WTC11 (cell line): ENCODE measurements around the gene LRRC61. TPM values are rescaled to one million over a fixed set of nuclear protein-coding genes. Genes with fewer than 3 reads are reported as not detected.

Experiments
- ATAC-seq: fragments of 200-7000 bp; cut with Tn5 transposase; 2 replicates; pipeline ENCODE4 v1.10.0; 2021; ENCODE audit warnings: mild to moderate bottlenecking, moderate library complexity
- CTCF ChIA-PET: fragments of 300-600 bp; sonication (Branson Sonifier 250); formaldehyde crosslinking; loops from one replicate; lab custom pipeline; 2021; ENCODE audit warnings: antibody characterized with exemption; lab: Charles Lee
- POLR2A ChIA-PET: fragments of 350-600 bp; sonication (Branson Sonifier 250); formaldehyde crosslinking; loops from one replicate; lab custom pipeline; 2021; ENCODE audit warnings: antibody characterized with exemption; lab: Charles Lee
- DNase-seq: peaks from one replicate; pipeline ENCODE4 v3.0.0; 2021; ENCODE audit warnings: low spot score
- H3K27ac Mint-ChIP-seq: 2 replicates; pipeline ENCODE4 v1.8.0; 2021; ENCODE audit warnings: mixed read lengths
- H3K27me3 Mint-ChIP-seq: 2 replicates; pipeline ENCODE4 v1.8.0; 2021; ENCODE audit warnings: low read depth, mild to moderate bottlenecking, moderate library complexity, mixed read lengths
- H3K36me3 Mint-ChIP-seq: 2 replicates; pipeline ENCODE4 v1.8.0; 2021; ENCODE audit warnings: mixed read lengths
- H3K4me1 Mint-ChIP-seq: 2 replicates; pipeline ENCODE4 v1.8.0; 2022; ENCODE audit warnings: mixed read lengths
- H3K4me3 Mint-ChIP-seq: 2 replicates; pipeline ENCODE4 v1.8.0; 2021; ENCODE audit warnings: mild to moderate bottlenecking, moderate library complexity, mixed read lengths
- H3K9me3 Mint-ChIP-seq: 2 replicates; pipeline ENCODE4 v1.8.0; 2021; ENCODE audit warnings: mixed read lengths
- CBFB ChIP-seq: sonication (generic); formaldehyde crosslinking; IDR thresholded peaks from 2 replicates; pipeline ENCODE4 v1.8.1; 2022; ENCODE audit warnings: mild to moderate bottlenecking, low read depth, missing genetic modification reagents
- CREM ChIP-seq: sonication (generic); formaldehyde crosslinking; IDR thresholded peaks from 2 replicates; pipeline ENCODE4 v1.8.1; 2022; ENCODE audit warnings: mild to moderate bottlenecking, missing genetic modification reagents, moderate library complexity
- FOXK1 ChIP-seq: sonication (generic); formaldehyde crosslinking; IDR thresholded peaks from 2 replicates; pipeline ENCODE4 v1.8.0; 2022; ENCODE audit warnings: mild to moderate bottlenecking, moderate library complexity, missing genetic modification reagents
- HMGA2 ChIP-seq: fragments of 250-450 bp; sonication (Bioruptor Pico); IDR thresholded peaks from 2 replicates; pipeline ENCODE4 v1.4.0; 2021; ENCODE audit warnings: mild to moderate bottlenecking, moderate library complexity
- IRF1 ChIP-seq: sonication (generic); formaldehyde crosslinking; IDR thresholded peaks from 2 replicates; pipeline ENCODE4 v1.8.0; 2023; ENCODE audit warnings: missing genetic modification reagents
- JUN ChIP-seq: sonication (generic); formaldehyde crosslinking; IDR thresholded peaks from 2 replicates; pipeline ENCODE4 v1.8.0; 2023; ENCODE audit warnings: mild to moderate bottlenecking, missing genetic modification reagents
- NFATC4 ChIP-seq: fragments of 250-450 bp; sonication (Bioruptor Pico); IDR thresholded peaks from 2 replicates; pipeline ENCODE4 v1.9.0; 2021; ENCODE audit warnings: mild to moderate bottlenecking
- PRRX2 ChIP-seq: fragments of 250-450 bp; sonication (Bioruptor Pico); IDR thresholded peaks from 2 replicates; pipeline ENCODE4 v1.8.0; 2021; ENCODE audit warnings: mild to moderate bottlenecking
- SOX15 ChIP-seq: fragments of 250-450 bp; sonication (Bioruptor Pico); IDR thresholded peaks from 2 replicates; pipeline ENCODE4 v1.9.0; 2021; ENCODE audit warnings: mild to moderate bottlenecking
- ZNF121 ChIP-seq: sonication (generic); formaldehyde crosslinking; IDR thresholded peaks from 2 replicates; pipeline ENCODE4 v1.8.0; 2023; ENCODE audit warnings: missing genetic modification reagents
- ZNF263 ChIP-seq: sonication (generic); formaldehyde crosslinking; IDR thresholded peaks from 2 replicates; pipeline ENCODE4 v1.8.1; 2022; ENCODE audit warnings: low read depth, mild to moderate bottlenecking, moderate library complexity, missing genetic modification reagents
- ZNF281 ChIP-seq: sonication (generic); formaldehyde crosslinking; IDR thresholded peaks from 2 replicates; pipeline ENCODE4 v1.8.0; 2023; ENCODE audit warnings: mild to moderate bottlenecking, missing genetic modification reagents
- ZNF396 ChIP-seq: fragments of 250-450 bp; sonication (Bioruptor Pico); IDR thresholded peaks from 2 replicates; pipeline ENCODE4 v1.8.0; 2021; ENCODE audit warnings: mild to moderate bottlenecking, moderate library complexity, borderline replicate concordance
- total RNA-seq: library from RNA; stranded (reverse); gene quantifications from 3 replicates; pipeline ENCODE4 v1.2.3, GENCODE V29; 2021
- TF ChIP-seq, protein P1 (sequence below): fragments of 250-450 bp; sonication (Bioruptor Pico); conservative IDR thresholded peaks from 2 replicates; pipeline ENCODE4 v1.9.0; 2021; ENCODE audit warnings: mild to moderate bottlenecking
- TF ChIP-seq, protein P2 (sequence below): sonication (generic); formaldehyde crosslinking; IDR thresholded peaks from 2 replicates; pipeline ENCODE4 v1.8.1; 2023; ENCODE audit warnings: mild to moderate bottlenecking, missing genetic modification reagents, moderate library complexity
- TF ChIP-seq, protein P3 (sequence below): sonication (generic); formaldehyde crosslinking; IDR thresholded peaks from 2 replicates; pipeline ENCODE4 v1.8.0; 2022; ENCODE audit warnings: mild to moderate bottlenecking, missing genetic modification reagents
- TF ChIP-seq, protein P4 (sequence below): sonication (generic); formaldehyde crosslinking; IDR thresholded peaks from 2 replicates; pipeline ENCODE4 v1.8.1; 2023; ENCODE audit warnings: mild to moderate bottlenecking, missing genetic modification reagents, moderate library complexity
- TF ChIP-seq, protein P5 (sequence below): sonication (generic); formaldehyde crosslinking; IDR thresholded peaks from 2 replicates; pipeline ENCODE4 v1.8.1; 2023; ENCODE audit warnings: mild to moderate bottlenecking, moderate library complexity, missing genetic modification reagents
- TF ChIP-seq, protein P6 (sequence below): fragments of 250-450 bp; sonication (Bioruptor Pico); IDR thresholded peaks from 2 replicates; pipeline ENCODE4 v1.9.0; 2021; ENCODE audit warnings: mild to moderate bottlenecking, borderline replicate concordance

LRRC61 gene
- total RNA-seq, 1 experiment from 2014 or later: 27.7 TPM

DNA sequence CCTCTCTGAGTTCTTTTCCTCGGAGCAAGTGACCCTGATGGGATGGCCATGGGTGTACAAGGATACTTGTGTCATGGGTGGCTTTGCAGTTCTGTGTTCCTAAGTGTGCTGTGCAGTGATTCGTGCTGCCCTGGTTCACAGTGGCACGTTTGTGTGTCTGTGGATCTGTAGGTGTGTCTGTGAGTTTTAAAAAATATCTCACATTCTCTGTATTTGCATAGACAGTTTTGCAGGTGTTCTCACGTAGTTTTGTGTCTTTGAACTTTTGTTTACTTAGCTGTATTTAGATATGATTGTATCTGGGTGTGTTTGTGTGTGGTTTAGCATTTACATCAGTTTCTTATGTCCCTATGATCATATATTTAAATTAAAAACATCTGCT is 59.7 kb downstream of the LRRC61 start (continued):
- TF ChIP-seq, protein P1, sequence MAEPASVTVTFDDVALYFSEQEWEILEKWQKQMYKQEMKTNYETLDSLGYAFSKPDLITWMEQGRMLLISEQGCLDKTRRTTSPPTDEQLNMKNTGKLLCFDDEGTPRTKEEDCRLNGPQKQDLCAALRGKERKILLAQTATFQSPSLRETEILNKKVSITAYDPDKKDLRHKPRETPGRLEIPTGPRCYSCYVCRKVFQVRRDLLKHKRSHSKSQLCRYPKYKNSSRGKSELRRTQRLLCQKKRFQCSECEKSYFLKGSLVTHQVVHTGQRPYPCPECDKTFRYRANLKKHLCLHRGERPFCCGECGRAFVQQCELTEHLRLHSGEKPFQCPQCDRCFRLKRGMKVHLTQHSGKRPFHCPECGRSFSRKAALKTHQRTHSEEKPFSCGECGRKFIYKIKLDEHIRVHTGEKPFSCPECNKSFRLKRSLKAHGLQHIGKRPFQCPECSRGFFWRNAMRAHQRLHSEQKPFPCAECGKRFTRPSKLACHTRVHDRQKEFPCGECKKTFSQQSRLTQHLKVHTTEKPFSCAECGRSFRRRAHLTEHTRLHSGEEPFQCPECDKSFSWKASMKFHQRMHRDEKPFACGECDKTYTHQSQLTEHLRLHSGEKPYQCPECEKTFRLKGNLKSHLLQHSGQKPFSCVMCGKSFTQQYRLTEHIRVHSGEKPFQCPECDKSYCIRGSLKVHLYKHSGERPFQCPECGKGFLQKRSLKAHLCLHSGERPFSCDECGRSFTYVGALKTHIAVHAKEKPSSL (CRISPR knock-in tag): no peak
- no peak for TF ChIP-seq SOX15 (CRISPR knock-in tag)
- no peak for TF ChIP-seq PRRX2
- no peak for TF ChIP-seq ZNF281 (CRISPR knock-in tag)
- TF ChIP-seq ZNF396: no peak
- TF ChIP-seq ZNF121 (CRISPR knock-in tag): no peak
- no peak for TF ChIP-seq IRF1 (CRISPR knock-in tag)

- peak overlapping the region; percentile 45 for H3K4me3 Mint-ChIP-seq
- DNase-seq (peak; percentile 96), ATAC-seq (peak; percentile 74)
- POLR2A ChIA-PET: interaction anchor here (0.7 to 3.1 kb wide), 14 partner anchors 10 to 54 kb away, joined by 3 to 50 read pairs (median 4); partner anchors contain the start of gene REPIN1
- peaks cover 18% of the 10 kb centered on the region for H3K36me3 Mint-ChIP-seq
- peak overlapping the region; percentile 97 for H3K27ac Mint-ChIP-seq
- no peaks in the 10 kb centered on the region for H3K9me3 Mint-ChIP-seq
- H3K27me3 Mint-ChIP-seq: no peaks in the 10 kb centered on the region
- CTCF ChIA-PET: interaction anchor here (0.6 to 5.1 kb wide), 19 partner anchors 10 to 65 kb away, joined by 3 to 33 read pairs (median 4); partner anchors contain the start of gene REPIN1
- H3K4me1 Mint-ChIP-seq: peaks cover 80% of the 10 kb centered on the region
- TF ChIP-seq ZNF263 (CRISPR knock-in tag) (no peak), HMGA2 (CRISPR knock-in tag) (no peak), FOXK1 (CRISPR knock-in tag) (peak; percentile 85), JUN (no peak), NFATC4 (CRISPR knock-in tag) (no peak), CBFB (CRISPR knock-in tag) (peak; percentile 94), CREM (CRISPR knock-in tag) (peak; percentile 70; the same call in 1 of the 2 replicates)
- TF ChIP-seq, protein P2, sequence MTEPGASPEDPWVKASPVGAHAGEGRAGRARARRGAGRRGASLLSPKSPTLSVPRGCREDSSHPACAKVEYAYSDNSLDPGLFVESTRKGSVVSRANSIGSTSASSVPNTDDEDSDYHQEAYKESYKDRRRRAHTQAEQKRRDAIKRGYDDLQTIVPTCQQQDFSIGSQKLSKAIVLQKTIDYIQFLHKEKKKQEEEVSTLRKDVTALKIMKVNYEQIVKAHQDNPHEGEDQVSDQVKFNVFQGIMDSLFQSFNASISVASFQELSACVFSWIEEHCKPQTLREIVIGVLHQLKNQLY (CRISPR knock-in tag): 0 out of 2 replicates have a peak, but pooled peaks have one; percentile 38
- TF ChIP-seq, protein P3, sequence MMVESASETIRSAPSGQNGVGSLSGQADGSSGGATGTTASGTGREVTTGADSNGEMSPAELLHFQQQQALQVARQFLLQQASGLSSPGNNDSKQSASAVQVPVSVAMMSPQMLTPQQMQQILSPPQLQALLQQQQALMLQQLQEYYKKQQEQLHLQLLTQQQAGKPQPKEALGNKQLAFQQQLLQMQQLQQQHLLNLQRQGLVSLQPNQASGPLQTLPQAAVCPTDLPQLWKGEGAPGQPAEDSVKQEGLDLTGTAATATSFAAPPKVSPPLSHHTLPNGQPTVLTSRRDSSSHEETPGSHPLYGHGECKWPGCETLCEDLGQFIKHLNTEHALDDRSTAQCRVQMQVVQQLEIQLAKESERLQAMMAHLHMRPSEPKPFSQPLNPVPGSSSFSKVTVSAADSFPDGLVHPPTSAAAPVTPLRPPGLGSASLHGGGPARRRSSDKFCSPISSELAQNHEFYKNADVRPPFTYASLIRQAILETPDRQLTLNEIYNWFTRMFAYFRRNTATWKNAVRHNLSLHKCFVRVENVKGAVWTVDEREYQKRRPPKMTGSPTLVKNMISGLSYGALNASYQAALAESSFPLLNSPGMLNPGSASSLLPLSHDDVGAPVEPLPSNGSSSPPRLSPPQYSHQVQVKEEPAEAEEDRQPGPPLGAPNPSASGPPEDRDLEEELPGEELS: peak; percentile 68; the same call in 1 of the 2 replicates
- TF ChIP-seq, protein P4, sequence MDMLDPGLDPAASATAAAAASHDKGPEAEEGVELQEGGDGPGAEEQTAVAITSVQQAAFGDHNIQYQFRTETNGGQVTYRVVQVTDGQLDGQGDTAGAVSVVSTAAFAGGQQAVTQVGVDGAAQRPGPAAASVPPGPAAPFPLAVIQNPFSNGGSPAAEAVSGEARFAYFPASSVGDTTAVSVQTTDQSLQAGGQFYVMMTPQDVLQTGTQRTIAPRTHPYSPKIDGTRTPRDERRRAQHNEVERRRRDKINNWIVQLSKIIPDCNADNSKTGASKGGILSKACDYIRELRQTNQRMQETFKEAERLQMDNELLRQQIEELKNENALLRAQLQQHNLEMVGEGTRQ: peak; percentile 31; the same call in 1 of the 2 replicates
- TF ChIP-seq, protein P5, sequence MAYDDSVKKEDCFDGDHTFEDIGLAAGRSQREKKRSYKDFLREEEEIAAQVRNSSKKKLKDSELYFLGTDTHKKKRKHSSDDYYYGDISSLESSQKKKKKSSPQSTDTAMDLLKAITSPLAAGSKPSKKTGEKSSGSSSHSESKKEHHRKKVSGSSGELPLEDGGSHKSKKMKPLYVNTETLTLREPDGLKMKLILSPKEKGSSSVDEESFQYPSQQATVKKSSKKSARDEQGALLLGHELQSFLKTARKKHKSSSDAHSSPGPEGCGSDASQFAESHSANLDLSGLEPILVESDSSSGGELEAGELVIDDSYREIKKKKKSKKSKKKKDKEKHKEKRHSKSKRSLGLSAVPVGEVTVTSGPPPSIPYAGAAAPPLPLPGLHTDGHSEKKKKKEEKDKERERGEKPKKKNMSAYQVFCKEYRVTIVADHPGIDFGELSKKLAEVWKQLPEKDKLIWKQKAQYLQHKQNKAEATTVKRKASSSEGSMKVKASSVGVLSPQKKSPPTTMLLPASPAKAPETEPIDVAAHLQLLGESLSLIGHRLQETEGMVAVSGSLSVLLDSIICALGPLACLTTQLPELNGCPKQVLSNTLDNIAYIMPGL (CRISPR knock-in tag): 0 out of 2 replicates have a peak, but pooled peaks have one; percentile 63
- TF ChIP-seq, protein P6, sequence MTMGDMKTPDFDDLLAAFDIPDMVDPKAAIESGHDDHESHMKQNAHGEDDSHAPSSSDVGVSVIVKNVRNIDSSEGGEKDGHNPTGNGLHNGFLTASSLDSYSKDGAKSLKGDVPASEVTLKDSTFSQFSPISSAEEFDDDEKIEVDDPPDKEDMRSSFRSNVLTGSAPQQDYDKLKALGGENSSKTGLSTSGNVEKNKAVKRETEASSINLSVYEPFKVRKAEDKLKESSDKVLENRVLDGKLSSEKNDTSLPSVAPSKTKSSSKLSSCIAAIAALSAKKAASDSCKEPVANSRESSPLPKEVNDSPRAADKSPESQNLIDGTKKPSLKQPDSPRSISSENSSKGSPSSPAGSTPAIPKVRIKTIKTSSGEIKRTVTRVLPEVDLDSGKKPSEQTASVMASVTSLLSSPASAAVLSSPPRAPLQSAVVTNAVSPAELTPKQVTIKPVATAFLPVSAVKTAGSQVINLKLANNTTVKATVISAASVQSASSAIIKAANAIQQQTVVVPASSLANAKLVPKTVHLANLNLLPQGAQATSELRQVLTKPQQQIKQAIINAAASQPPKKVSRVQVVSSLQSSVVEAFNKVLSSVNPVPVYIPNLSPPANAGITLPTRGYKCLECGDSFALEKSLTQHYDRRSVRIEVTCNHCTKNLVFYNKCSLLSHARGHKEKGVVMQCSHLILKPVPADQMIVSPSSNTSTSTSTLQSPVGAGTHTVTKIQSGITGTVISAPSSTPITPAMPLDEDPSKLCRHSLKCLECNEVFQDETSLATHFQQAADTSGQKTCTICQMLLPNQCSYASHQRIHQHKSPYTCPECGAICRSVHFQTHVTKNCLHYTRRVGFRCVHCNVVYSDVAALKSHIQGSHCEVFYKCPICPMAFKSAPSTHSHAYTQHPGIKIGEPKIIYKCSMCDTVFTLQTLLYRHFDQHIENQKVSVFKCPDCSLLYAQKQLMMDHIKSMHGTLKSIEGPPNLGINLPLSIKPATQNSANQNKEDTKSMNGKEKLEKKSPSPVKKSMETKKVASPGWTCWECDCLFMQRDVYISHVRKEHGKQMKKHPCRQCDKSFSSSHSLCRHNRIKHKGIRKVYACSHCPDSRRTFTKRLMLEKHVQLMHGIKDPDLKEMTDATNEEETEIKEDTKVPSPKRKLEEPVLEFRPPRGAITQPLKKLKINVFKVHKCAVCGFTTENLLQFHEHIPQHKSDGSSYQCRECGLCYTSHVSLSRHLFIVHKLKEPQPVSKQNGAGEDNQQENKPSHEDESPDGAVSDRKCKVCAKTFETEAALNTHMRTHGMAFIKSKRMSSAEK (CRISPR knock-in tag): 0 out of 2 replicates have a peak, but pooled peaks have one; percentile 80
These were observed 60.7 kb downstream of the LRRC61 start for GRCh38 chr7:150383710-150384397.
